HUES48 (cell line): ENCODE data around the gene AKAP6.

ENCODE experiments used
- H3K27ac ChIP-seq: one replicate; pipeline ENCODE4 v1.7.0; 2013; ENCODE audit warnings: low read depth, low read length, inconsistent platforms
- H3K27me3 ChIP-seq: 2 replicates; pipeline ENCODE4 v1.6.1; 2013; ENCODE audit warnings: mild to moderate bottlenecking, low read length; ENCODE audit not compliant: control insufficient read depth, insufficient read depth
- H3K36me3 ChIP-seq: 2 replicates; pipeline ENCODE4 v1.6.1; 2013; ENCODE audit warnings: low read length; ENCODE audit not compliant: control insufficient read depth, insufficient read depth
- H3K4me1 ChIP-seq: 2 replicates; pipeline ENCODE4 v1.6.1; 2013; ENCODE audit warnings: mild to moderate bottlenecking, low read length; ENCODE audit not compliant: control insufficient read depth, insufficient read depth
- H3K4me3 ChIP-seq: 2 replicates; pipeline ENCODE4 v1.5.1; 2013; ENCODE audit warnings: mild to moderate bottlenecking, low read depth, low read length
- H3K9ac ChIP-seq: 2 replicates; pipeline ENCODE4 v1.6.1; 2013; ENCODE audit warnings: mild to moderate bottlenecking, low read depth, low read length, moderate library complexity
- H3K9me3 ChIP-seq: 2 replicates; pipeline ENCODE4 v1.6.1; 2013; ENCODE audit warnings: low read length; ENCODE audit not compliant: control insufficient read depth, insufficient read depth

The AKAP6 gene

DNA sequence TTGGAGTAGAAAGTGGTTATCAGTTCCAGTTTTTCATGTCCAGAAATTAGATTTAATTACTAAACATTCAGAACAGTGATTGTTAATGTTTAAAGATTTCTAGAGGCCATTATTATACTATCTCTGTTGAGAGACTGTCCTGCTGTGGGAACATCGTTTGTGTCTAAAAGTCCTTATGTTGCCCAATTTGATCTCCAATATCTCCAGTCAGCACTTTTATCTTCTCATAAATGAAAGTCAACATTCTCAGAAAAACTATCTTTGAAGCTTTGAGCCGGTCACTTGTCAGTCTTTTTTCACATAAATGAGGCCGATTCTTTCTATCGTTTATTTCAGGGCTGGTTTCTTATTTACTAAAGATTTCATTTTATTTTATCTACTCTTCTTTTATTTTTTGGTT lies 518.8 kb downstream of the AKAP6 start:
- H3K36me3 ChIP-seq: no peaks in the 10 kb centered on the region
- H3K27ac ChIP-seq: no peak overlapping the region
- no peaks in the 10 kb centered on the region for H3K9me3 ChIP-seq
- H3K27me3 ChIP-seq: no peaks in the 10 kb centered on the region
- H3K4me3 ChIP-seq: no peak overlapping the region
- H3K9ac ChIP-seq: no peak overlapping the region
- H3K4me1 ChIP-seq: no peaks in the 10 kb centered on the region

DNA sequence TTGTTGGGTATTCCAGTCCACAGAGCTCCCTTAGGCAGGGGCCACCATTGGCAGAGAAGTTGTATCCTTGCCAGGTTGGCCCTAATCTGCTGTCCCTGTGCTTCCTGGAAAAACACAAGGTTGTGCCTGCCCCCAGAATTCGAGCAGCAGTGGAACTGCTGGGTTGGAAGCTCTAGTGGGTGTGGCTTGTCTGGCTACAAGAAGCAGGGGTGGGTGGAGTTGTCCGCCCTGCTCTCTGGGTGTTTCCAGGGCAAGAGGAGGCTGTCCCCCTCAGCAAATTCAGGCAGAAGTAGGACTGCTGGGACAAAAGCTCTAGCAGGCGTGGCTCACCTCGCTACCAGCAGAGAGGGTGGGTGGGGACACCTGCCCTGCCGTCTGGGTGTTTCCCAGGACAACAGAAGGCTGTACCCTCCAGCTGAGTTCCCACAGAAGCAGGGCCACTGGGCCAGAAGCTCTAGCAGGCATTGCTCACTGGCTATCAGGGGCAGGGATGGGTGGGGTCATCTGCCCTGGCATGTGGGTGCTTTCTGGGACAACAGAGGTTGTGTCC lies 536.8 kb downstream of the AKAP6 start:
- H3K9ac ChIP-seq: no peak overlapping the region
- no peak overlapping the region for H3K4me3 ChIP-seq
- no peaks in the 10 kb centered on the region for H3K36me3 ChIP-seq
- no peaks in the 10 kb centered on the region for H3K27me3 ChIP-seq
- H3K27ac ChIP-seq: no peak overlapping the region
- no peaks in the 10 kb centered on the region for H3K9me3 ChIP-seq
- H3K4me1 ChIP-seq: no peaks in the 10 kb centered on the region

DNA sequence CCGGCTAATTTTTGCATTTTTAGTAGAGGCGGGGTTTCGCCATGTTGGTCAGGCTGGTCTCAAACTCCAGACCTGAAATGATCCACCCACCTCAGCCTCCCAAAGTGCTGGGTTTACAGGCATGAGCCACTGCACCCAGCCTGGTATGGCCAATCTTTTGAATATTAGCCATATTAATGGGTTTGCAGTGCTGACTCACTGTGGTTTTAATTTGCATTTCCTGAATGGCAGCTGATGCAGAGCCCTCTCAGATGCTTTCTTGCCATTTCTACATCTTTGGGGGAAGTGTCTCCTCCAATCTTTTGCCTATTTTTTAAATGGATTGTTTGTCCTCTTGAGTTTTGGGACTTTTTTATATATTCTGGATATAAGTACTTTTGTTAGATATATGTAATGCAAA lies 554.1 kb downstream of the AKAP6 start:
- Histone ChIP-seq H3K36me3 (no peaks in the 10 kb centered on the region), H3K9me3 (no peaks in the 10 kb centered on the region), H3K4me1 (no peaks in the 10 kb centered on the region), H3K27me3 (no peaks in the 10 kb centered on the region), H3K9ac (no peak overlapping the region), H3K4me3 (no peak overlapping the region), H3K27ac (no peak overlapping the region)
